ENCODE measurements around the gene CLCN4.
A peak's percentile ranks its signal among the peaks of the same experiment; 100 is the strongest.

CLCN4 gene

DNA sequence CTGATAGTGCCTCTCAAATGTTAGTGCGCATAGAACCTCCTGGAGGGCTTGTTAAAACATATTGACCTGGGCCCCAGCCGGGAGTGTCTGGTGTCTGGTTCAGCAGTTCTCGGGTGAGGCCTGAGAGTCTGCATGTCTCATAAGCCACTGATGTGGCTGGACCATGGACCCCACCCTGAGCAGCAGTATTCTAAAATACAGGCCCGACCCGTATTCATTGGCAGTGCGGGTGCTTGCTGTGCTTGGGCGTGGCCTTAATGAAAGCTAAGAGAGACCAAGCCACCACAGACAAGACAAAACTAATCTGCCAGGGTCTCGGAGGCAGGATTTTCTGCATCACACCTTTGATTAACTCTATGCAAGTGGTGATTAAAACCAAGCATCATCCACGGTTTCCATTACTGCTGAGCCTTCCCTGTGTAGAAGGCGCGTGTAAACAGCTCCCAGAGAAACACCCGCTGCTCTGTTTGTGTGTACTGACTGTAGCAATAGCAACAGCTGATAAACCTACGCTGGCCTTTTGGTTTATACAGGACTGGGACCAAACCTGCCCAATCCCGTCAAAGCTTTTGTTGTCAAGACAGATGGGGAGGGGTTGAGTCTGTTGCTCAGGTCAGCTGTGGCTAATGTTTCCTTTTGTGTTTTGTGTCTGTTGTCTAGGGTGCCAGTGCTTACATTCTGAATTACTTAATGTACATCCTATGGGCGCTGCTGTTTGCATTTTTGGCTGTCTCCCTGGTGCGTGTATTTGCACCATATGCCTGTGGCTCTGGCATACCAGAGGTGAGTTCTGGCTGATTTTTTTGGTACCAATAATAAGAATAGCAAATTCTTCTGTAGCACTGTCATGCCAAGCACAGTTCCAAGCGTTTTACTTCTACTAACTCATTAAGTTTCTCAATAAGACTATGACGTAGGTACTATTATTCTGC lies 40.8 kb downstream of the CLCN4 start:
- DNase-seq (ENCODE audit: low read depth) = peak; percentile 76

DNA sequence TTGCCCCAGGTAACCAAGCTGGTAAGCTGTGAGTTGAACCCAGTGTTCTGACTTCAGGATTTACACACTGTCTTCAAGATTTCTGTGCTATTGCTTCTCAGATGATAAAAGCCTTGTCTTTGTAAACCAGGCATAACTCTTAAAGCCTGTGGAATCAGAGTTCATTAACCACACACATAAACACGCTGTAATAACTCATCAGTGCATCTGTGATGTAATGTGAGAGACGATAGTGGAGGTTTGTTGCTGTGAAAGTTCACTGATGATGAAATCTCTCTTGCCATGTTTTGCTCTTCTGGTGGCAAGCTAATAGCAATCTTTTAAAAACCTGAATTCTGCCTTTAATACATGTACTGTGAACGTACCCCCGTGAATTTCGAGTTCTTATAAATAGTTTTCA lies 41.5 kb downstream of the CLCN4 start:
- peak; percentile 97 for DNase-seq (ENCODE audit: low read depth)

DNA sequence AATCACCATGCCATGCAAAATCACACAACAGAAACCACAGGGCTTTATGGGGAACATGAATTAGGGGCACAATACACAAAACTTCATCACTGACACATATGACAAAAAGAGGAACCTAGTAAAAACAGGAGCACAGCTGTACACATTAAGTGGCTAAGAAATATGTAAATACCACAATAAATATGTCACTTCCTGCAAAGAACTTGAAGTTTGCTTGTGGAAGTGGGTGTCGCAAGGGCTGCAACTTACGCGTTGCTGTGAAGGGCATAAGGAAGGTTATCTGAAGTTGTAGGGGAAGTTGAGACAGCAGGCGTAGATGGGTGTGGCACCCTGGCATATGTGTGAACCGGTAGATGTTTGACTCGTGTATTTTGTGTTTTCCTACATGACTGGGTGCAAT lies 42.4 kb downstream of the CLCN4 start:
- peak; percentile 82 for DNase-seq (ENCODE audit: low read depth)

DNA sequence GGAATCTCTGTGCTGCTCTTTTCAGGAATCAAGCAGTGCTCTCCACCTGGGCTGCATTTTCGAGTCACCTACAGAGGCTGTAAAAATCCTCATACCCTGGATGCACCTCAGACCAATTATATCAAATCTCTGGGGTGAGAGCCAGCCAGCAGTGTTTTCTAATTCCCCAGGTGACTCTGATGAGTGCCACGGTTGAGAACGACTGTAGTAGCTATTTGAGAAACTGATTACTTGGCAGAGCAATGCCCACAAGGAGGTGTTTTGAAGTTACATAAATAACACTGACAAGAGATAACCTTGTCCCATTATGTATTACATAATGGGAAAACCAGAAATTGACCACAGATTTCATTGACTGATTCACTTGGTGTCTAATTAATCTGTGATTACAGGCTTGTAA lies 46.8 kb downstream of the CLCN4 start:
- DNase-seq (ENCODE audit: low read depth) = no peak

DNA sequence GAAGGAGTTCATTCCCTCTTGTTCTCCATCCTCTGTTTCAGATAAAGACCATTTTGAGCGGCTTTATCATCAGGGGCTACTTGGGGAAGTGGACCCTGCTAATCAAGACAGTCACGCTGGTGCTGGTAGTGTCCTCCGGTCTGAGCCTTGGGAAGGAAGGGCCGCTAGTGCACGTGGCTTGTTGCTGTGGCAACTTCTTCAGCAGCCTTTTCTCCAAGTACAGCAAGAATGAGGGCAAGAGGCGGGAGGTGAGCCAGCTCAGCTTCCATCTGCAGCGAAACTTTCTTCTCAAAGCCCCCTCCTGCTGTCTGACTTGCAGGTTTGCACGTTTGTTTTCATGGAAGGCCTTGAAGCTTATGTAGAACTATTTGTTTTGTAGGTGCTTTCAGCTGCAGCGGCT lies 49.5 kb downstream of the CLCN4 start:
- DNase-seq (ENCODE audit: low read depth) = no peak

DNA sequence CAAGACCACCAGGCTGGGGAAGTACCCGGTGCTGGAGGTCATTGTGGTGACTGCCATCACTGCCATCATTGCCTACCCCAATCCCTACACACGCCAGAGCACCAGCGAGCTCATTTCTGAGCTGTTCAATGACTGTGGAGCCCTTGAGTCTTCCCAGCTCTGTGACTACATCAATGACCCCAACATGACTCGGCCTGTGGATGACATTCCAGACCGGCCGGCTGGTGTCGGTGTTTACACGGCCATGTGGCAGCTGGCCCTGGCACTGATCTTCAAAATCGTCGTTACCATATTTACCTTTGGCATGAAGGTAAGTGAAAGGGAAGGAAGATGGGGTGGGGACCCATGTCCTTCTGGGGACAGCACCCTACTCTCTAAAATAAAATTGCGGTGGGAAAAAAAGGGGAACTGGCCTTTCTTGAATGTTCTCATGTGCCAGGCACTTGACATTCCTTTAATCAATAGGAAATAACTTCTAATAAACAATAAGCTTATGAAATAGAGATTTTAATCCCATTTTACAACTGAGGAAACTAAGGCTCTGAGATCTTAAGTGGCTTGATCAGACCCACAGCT lies 51.6 kb downstream of the CLCN4 start:
- DNase-seq (ENCODE audit: low read depth) = no peak

DNA sequence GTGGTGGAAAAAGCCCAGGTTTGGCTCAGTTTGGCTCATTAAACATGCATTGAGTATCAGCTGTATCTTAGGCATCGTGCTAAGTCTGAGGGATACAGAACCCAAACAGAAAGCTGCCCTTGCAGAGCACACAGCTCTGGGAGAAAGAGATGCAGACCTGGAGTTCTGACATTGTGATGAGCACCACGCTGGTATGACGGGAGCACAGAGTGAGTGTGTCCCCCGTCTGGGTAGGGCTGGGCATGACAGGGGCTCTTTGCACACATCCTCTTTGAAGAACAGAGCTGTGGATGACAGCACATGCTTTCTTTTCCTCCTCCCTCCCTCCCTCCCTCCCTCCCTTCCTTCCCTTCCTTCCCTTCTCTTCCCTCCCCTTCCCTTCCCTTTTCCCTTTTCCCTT lies 52.2 kb downstream of the CLCN4 start:
- no peak for DNase-seq (ENCODE audit: low read depth)

DNA sequence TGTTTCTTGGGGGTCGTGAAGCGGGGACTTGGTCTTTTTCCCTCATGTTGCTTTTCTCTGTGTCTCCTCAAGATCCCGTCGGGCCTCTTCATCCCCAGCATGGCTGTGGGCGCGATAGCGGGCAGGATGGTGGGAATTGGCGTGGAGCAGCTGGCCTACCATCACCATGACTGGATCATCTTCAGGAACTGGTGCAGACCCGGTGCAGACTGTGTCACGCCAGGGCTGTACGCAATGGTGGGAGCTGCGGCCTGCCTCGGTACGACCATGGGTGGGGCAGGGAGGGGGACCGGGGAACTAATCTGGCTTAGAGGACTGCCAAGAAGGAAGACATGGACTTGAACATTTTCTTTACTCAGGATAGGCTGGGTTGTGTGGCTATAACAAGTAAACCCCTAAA lies 55.6 kb downstream of the CLCN4 start:
- DNase-seq (ENCODE audit: low read depth) = no peak

DNA sequence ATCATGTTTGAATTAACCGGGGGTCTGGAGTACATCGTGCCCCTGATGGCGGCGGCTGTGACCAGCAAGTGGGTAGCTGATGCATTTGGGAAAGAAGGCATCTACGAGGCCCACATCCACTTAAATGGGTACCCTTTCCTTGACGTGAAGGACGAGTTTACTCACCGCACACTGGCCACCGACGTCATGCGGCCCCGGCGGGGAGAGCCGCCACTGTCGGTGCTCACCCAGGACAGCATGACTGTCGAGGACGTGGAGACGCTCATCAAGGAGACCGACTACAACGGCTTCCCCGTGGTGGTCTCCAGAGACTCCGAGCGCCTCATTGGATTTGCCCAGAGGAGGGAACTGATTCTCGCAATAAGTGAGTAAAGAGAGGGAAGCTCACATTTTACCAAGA lies 56.9 kb downstream of the CLCN4 start:
- DNase-seq (ENCODE audit: low read depth) = no peak

DNA sequence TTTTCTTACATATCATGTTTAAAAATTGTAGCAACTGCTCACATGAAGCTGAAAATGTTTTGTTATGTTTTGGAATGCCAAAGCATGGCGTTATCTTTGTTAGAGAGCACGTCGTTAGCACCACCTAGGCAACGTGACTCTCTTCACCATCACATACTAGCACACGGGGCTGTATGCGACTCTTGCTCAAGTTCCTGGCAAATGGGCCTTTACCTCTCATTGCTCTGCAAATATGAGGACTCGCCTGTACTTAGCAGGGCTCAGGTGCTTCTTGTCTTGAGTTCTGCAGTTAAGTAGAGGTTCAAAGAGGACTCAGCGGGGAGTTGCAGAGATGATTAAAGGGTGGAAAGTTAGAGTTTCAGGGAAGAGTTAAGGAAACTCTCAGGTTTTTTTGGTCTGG lies 59.4 kb downstream of the CLCN4 start:
- DNase-seq (ENCODE audit: low read depth) = no peak

DNA sequence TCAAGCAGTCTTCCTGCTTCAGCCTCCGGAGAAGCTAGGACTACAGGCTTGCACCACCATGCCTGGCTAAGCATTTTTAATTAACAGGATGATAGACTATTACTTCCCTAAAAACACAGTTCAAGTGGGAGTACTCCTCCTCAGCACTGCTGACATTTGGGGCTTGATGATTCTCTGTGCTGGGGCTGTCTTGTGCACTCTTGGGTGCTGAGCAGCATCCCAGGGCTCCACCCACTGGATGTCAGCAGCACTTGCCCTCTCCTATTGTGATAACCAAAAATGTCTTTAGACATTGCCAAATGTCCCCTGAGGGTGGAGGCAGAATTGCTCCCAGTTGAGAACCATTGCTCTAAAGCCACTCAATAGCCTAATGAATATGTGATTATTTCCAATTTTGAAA lies 60.4 kb downstream of the CLCN4 start:
- no peak for DNase-seq (ENCODE audit: low read depth)

DNA sequence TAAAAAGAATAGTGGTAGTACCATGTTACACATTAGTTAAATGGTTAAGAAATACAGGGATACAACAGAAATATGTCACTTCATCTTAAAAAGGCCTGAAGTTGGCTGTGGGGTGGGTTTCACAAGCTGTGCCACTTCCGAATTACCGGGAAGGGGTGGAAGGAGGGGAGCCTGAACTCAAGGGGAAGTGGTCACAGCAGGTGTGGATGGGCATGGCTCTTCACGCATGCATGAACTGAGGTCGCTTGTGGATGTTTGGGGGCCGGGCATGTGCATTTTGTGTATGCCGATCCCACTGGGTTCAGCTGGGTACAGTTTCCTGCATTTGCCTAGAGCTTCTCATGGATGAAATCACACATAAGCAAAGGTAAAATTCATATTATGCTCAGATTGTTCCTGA lies 64.9 kb downstream of the CLCN4 start:
- no peak for DNase-seq (ENCODE audit: low read depth)

DNA sequence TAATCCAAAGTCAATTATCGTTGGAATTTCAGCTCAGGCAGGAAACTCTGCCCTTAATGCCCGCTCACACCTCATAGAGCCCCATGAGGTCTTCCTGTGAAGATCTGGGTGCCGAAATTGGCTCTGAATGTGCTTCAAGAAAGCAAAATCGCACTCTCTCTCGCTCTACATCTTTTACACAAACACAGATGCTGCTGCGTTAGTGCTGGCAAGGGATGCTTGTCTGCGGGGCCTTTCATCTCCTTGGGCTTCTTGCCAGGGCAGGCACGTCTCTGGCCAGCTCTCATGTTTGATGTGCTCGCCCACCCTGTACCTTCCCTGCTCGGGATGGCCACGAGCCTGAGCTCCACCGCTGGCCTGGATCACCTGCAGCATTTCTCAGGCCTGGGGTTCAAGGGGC lies 66.5 kb downstream of the CLCN4 start:
- no peak for DNase-seq (ENCODE audit: low read depth)

DNA sequence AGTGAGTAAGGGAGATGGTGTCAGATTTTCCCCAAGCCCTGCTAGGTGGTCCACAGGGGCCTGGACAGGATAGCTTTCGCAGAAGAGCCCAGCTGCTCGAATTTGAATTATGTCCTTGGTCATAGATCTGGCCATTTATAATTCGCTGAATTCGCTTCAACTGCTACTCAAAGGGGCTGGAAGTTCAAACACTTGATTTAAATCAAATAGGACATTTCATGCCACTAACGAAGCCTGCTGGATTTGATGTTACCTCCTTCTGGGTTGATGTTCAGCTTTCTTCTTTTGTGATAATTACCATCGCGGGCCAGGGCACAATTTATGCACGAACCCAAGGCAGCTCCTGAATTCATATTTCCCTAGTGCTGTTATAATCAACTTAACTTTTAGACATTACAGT lies 67.0 kb downstream of the CLCN4 start:
- no peak for DNase-seq (ENCODE audit: low read depth)

DNA sequence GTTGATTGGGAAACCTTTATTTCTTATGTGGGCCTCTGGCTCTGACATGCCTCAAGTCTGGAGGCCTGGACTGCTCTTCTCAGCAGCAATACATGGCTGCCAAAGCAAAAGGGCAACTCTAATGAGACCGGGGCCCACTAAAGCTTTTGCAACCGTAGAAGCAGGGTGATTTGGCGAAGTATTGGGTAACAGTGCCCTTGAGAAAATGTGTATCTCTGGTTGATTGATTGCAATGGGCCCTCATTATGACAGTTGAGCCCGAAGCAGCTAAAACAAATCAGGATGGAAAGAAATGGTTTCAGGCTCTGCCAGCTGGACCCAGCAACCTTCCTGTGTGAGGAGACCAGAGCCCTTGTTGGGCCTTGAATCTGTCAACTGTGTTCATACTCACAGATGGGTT lies 73.4 kb downstream of the CLCN4 start:
- peak; percentile 67 for DNase-seq (ENCODE audit: low read depth)

DNA sequence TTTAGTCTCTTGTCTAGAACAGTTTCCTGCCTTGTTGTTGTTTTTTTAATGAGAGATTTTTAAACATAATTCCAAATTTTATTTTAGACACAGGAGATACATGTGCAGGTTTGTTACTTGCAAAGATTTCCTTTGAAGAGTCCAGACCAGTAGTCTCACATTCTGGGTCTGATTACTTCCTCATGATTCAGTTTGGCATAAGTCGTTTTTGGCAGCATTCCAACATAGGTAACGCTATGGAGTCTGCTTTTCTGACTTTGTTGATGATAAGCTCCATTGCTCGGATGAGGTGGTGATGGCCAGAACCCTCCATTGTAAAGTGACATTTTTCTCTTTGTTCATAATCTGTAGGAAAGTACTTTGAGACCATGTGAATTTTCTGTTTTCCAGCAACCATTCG lies 74.7 kb downstream of the CLCN4 start:
- no peak for DNase-seq (ENCODE audit: low read depth)

DNA sequence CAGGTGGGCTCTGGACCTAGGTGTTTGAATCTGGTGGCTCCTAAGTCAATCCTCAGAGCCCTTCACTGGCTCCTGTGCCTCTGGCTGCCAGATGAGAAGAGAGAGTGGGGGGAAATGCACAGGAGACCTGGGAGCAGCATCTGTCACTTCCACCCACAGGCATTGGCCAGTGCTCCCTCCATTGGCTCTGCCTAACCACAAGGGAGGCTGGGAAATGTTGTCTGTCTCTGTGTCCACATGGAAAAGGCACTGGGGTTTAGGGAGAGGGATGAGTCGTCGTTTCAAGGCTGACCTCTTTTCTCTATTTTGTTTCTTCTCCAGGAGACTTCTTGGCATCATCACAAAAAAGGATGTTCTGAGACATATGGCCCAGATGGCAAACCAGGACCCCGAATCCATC lies 76.4 kb downstream of the CLCN4 start:
- peak; percentile 52 for DNase-seq (ENCODE audit: low read depth)

DNA sequence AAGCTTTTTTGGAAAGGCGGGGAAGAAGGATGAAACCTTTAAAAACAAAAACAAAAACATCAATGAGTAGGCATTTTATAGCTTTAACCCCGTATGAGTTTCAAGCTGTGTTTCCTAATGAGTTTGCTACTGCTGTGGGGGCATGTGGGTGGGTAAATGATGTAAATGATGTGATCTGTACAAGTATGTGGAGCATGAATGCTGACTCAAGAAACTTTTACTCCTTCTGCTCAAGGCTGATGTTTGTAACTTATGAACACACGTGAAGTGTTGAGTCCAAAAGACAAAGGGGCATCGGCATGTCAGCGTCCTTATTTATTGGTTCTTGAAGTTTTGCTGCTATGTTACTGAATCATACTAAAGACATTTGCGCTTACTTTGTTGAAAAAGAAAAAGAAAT lies 76.9 kb downstream of the CLCN4 start:
- peak; percentile 42 for DNase-seq (ENCODE audit: low read depth)

DNA sequence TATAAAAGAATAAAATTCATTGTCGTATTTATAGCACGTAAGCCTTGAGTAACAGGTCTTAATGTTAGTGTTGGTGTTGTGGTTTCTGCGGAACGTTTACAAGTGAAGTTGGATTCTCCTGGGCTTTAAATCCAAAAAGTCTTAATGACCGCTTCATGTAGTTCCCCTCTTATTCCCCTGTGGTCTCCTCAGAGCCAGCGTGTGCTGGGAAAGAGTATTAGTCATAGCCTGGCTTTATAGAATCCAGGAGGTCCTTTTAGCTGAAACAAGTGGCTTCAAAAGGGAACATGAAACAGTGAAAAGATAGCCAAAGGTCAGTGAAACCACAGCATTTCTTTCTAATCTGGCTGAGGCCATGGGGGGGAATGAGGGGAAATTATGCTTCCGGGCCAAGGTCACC lies 79.1 kb downstream of the CLCN4 start:
- peak; percentile 65 for DNase-seq (ENCODE audit: low read depth)

DNA sequence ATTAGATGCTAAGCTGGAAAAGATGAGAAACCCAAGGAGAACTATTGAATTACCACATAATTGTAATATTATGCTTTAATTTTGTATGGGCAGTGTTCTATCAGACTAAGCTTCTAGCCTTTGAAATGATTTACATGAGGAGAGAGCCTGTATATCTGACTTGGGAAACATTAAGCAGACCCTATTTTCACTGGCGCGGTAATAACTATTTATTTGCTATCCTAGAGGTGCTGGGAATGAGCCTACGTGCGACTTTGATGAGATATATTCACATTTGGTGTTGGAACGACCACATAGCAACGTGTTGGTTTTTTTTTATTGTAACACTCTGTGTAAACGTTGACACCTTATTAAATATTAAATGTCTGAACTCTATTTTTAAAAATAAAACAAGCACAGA lies 80.5 kb downstream of the CLCN4 start:
- no peak for DNase-seq (ENCODE audit: low read depth)

DNA sequence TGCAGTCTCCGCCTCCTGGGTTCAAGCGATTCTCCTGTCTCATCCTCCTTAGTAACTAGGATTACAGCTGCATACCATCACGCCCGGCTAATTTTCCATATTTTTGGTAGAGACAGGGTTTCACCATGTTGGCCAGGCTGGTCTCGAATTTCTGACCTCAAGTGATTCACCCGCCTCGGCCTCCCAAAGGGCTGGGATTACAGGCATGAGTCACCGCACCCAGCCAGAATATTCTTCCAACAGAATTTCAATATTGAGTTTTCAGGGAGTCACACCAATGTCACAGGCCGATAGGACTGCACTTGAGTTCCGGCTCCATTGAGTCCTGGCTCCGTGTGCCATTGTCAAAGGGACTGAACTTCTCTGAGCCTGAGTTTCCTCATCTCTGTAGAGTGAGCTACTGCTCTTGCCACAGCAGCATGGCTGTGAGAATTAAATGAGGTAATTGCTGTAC lies 82.9 kb downstream of the CLCN4 start:
- peak; percentile 64 for DNase-seq (ENCODE audit: low read depth)

DNA sequence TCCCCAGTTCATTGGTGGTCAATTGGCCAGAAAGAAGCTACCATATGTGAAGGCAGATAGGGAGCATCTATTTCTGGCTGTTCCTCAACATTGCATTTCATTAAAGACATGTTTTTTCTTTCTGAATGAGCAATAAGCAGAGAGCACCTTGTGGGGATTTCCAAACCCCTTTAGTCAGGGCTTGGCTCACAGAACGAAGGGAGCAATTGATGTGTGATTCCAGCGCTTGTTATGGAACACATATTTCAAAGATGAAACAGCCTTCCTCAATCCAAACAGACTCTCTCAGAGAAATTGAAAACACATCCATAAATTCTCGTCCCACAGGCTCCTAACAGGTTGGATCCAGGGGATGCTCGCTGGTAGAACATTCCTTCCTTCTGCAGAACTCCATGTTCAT lies 84.1 kb downstream of the CLCN4 start:
- DNase-seq (ENCODE audit: low read depth) = peak; percentile 85

DNA sequence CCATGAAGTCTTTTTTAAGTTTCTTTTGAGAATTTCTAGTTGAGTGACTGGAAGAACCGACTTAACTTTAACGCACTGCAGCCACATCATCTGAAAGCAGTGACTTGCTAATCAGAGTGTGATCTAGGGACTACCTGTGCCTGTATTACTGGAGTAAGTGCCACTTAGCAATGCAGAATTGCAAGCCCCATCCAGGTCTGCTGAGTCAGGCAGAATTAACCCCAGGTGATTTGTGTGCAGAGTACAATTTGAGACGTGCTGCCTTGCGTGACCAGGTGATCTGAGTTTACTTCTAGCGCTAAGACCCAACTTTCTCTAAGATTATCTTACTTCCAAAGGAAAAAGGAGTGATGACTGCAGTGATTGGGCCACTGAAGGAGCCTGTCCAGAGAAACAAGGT lies 85.3 kb downstream of the CLCN4 start:
- DNase-seq (ENCODE audit: low read depth) = no peak

DNA sequence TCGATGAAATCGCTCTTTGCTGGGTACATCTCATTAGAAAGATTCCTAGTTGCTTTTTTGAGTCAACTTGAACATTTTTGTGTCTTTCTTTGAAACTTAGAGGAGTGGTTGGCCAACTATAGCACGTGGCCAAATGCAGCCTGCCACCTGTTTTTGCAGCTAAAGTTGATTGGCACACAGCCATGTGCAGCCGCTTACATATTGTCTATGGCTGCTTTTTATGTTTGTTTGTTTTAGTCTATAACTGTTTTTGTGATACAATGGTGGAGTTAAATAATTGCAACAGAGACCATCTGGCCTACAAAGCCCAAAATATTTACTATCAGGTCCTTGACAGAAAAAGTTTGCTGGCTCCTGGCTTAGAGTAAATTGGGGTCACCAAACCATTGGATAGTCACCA lies 86.3 kb downstream of the CLCN4 start:
- DNase-seq (ENCODE audit: low read depth) = no peak

Data from amniotic epithelial cell (primary cell).